ENCODE data around the gene DLG2.
"Not testable (repeated sequence)": the region's sequence is repeated elsewhere in the genome, so short reads cannot be mapped to it uniquely, and the experiment has no call there.

DLG2 gene

DNA sequence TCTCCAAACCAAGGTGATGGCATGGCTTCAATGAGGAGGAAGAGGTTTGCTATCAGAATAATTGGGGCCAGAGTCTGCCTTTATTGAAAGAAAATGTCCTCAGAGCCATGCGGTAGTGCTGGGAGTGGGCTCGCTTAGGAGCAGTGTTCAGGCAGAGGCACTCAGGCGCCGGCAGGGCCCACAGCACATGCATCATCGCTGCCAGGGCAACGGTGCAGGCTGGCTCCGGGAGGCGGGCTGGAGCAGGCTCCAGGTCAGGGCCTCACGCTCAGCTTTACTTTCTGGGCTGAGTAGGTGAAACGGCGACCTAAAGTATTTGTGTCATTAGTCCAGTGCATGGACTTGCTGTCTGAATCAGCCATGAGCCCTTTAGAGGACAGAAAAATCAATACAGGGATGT is 2171.1 kb downstream of the DLG2 start:
- DNase-seq = no peak

DNA sequence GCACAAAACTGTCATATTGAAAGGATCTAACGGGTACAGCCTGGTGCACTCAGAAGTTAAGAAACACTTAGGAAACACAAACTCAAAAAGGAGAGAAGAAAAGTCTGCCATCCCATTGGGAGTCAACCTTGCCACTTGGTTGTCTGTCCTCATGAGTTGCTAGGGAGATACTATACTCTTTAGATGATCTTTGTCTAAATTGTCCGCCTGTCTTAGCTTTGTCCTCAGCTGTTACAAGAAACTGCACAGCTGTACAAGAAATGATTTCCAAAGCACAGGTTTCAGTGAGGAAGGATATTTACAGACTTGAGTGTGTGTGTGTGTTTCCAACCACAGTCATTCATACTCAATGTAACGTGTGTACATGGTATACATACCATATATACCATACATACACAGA is 2171.8 kb downstream of the DLG2 start:
- DNase-seq = no peak

DNA sequence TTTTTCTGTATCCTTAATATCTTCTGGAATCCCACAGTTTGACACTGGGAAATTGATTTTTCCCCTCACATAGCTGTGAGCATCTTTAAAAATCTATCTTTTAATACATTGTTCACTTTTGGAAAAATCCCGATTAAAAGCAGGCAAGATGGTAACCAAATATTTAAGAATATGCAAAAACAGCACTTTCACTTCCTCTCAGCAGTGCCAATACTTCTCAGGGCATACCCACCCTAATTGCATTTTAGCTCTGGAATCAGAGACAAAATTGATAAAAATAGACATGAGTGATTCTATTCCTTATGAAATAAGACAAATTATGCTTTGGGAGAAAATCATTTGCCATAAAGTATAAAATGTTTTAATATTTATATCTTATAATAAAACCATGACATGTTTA is 2172.5 kb downstream of the DLG2 start:
- DNase-seq = no peak

DNA sequence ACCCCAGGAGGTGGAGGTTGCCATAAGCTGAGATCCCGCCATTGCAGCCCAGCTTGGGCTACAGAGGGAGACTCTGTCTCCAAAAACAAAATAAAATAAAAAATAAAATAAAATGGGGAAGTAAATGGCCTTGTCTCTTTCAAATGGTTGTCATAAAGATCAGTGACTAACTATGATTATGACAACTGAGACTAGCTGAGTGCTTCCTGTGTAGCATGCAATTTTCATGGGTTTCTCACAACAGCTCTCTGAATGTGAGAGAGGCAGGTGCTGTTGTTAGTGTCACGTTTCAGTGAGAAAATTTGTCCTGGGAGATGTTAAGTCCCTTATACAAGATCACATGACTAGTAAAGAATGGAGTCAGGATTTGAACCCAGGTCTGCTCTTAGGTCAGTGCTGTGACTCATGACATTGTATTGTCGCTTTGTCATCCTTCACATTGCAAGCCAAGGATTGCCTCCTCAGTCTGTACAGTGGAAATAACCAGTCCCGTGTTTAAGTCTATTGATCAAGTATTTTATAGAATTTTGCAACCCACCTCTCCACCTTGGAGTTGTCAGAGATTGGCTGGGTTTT is 2177.7 kb downstream of the DLG2 start:
- DNase-seq = no peak

DNA sequence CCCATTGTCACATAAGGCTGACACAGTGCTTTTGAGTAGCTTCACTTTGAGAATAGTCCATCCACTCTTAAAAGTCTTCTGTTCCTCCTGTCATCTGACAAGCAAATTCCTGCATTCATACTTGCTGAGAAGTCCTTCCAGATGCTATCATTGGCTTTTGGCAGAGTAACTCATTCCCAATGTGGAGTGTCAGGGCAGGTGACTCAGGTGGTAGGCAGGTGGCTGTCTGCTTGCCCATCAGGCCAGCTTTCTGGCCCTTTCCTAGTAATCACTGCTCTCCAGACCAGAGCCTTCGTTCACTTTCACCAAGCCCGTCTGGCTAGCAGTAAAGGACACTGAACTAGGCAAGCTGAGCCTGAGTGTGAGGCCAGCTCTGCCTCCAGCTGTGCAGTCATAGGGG is 2178.5 kb downstream of the DLG2 start:
- no peak for DNase-seq

DNA sequence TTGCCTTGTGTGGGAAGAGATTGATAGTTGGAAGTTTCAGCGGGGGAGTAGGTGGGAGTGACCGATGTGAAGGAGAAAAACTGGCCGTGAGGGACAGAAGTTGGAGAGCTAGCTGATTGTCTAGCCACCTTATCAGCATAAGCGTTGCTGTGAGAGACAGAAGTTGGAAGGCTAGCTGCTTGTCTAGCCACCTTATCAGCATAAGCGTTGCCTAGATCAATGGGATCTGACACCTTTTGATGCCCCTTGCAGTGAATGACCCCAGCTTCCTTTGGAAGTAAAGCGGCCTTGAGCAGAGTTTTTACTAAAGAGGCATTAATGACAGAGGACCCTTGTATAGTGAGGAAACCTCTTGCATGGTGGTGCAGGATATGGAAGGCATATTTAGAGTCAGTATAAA is 2183.3 kb downstream of the DLG2 start:
- DNase-seq = not testable (repeated sequence)

DNA sequence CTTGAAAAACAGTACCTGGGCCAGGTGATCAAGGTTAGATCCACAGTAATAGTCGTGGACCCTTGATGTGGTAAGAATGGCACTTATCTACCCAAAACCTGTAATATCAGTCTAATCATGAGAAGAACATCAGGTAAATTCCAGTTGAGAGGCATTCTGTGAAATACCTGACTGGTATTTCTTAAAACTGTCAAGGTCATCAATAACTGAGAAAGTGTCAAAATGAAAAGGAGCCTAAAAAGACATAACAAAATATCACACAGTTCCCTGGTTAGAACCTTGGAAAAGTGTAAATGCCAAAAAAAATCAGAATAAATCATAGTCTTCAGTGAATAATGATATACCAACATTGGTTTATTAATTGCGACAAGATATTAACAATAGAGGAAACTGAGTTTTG is 2185.5 kb downstream of the DLG2 start:
- no peak for DNase-seq

DNA sequence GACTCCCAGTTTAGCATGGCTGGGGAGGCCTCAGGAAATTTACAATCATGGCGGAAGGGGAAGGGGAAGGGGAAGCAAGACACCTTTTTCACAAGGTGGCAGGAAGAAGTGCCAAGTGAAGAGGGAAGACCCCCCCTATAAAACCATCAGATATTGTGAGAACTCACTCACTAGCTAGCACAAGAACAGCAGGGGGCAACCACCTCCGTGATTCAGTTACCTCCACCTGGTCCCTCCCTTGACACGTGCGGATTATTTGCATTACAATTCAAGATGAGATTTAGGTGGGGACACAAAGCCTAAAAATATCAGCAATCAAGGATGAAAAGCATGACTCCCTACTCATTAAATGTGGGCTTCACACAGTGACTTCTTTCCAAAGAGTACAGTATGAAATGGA is 2186.0 kb downstream of the DLG2 start:
- DNase-seq = no peak

DNA sequence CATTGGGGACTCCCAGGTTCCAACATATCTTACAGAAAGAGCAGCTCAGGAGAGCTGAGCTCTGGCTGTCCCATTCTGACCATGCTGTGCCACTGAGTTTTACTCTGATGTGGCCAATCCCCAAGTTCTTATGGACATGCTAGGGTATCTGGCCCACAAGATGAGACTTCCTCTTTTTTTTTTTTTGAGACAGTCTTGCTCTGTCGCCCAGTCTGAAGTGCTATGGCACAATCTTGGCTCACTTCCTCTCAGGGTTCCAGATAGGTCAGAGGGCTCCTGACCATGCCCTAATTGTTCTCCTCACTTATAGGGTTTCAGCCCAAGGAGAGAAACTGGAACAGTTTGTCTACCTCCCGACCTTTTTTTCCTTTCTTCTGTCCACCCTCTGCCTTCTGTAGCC is 2188.7 kb downstream of the DLG2 start:
- DNase-seq = no peak

DNA sequence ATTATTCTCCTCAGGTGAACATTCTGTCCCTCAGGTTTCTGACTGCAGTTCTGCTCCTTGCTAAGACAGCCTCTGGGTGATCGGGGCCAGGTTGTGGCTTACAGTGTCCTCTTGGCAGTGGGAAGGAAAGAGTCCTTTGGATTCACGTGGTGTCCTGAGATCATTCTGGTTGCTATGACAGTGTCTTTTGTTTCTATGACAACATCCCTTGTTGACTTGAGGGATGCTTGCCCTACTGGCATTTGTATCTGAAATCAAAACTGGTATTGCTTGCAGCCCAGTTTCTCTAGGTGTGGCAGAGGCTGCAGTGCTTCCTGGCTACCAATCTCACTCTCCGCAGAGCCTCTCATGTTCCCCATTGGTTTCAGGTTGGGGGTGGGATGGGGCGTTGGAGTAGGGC is 2189.2 kb downstream of the DLG2 start:
- no peak for DNase-seq

DNA sequence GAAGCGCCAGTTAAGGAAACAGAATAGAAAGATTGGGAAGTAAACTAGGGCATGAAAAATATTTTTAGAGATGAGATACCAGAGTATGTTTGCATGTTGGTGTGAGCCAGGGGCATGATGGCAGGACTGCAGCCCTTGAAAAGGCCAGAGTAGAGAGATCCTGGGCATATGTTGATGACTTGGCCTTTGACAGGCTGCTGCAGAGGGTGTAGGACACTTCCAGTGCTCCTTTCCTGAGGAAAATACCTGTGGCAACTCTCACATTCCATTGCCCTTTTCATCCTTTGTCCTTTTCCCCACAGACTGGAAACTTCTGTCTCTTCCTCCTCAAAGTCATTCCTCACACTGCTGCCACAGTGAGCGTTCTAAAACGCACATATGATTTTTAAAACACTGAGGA is 2190.3 kb downstream of the DLG2 start:
- DNase-seq = no peak

DNA sequence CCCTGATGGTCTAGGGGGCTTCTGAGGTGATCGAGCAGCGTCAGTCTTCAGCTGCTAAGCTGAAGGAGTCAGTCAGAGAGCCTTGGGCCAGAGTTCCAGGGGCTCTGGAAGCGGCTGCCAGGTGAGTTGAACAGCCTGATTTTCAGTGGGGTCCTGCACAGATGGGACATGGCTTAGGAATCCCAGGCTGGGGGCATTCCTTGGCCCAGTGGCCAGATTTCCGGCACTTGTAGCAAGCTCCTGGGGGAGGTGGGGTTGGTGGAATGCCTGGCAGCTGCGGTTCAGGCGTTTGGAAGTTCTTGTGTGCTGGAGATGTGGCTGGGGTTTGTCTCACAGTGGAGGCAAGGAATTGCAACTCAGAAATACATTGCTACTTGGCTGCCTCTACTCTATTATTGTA is 2192.3 kb downstream of the DLG2 start:
- not testable (repeated sequence) for DNase-seq

DNA sequence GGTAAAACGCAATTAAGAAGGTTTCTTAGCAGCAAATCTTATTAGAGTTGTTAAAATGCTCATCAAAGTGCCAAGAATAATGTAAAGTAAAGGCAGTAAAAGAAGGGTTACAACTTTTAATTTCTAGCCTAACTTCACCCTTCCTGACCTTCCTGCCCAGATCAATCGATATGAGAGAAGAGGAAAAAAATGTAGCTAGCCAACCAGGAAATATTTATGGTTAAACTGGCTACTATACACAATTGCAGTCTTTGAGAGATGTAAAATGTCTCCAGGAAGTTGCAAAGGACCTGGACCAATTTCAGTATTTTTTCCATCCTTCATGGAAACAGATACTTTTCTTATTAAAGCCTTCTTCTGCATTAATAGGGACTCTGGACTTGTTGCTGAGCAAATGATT is 2199.2 kb downstream of the DLG2 start:
- no peak for DNase-seq

DNA sequence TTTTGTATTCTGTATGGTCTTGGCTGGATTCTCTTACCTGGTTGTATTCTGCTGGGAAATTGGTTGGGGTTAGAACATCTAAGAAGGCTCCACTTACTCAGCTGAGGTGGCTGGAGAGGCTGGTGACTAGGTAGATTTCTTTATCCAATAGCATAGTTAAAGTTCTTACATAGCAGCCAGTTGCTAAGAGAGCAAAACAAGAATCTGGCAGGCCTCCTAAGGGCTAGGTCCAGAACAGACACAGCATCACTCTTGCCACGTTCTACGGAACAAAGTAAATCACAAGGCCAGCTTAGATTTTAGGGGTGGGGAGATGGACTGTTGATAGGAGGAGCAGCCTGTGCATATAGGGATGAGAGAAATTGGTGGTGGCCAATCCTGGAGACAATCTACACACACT is 2199.6 kb downstream of the DLG2 start:
- DNase-seq = no peak

DNA sequence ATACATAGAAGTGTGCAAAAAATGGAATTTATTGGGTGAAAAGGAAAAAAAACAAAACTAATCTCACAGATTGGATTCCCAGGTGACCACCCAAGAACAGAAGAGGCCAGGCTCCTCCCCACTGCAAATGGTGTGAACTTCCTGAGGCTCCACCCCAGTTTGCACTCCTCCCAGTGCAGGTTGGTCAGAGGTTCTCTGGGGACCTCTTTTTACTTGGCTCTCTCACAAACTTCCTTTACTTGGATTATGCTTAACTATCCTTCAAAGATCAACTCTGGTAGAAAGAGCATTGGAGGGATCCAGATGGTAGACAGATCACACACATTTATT is 2202.0 kb downstream of the DLG2 start:
- DNase-seq = no peak

DNA sequence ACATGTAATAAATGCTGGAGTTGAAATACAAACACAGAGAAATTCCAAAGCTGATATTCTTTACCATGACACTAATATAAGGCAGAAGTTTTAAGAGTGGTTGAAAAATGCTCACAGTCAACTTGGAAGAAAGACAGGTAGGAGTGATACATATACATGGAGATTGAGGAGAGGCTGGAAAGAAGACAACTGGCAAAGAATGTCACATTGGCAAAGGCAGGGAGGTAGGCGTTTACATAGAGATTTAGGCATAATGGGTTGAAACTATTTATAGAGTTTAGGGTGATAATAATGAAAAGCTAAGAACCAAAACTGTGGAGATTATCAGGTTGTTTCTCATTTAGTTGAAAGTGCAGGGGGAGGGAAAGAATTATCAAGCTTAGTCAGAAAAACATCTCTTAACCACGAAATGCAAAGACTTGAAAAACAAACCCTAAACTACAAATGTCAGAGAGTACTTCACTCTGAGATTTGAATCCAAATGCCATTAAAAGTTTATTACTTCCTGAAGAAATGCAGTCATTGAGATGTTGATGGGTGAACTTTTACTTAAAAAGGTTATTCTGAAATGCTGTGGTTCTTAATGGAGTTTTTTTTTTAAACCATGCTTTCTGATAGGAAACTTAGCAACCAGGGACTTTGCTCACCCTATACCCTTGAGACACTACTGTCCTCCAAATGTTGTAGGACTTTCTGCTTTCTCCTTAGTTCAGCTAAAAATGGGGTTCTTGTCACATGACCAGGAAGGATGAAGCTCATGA is 2202.6 kb downstream of the DLG2 start:
- DNase-seq = no peak

DNA sequence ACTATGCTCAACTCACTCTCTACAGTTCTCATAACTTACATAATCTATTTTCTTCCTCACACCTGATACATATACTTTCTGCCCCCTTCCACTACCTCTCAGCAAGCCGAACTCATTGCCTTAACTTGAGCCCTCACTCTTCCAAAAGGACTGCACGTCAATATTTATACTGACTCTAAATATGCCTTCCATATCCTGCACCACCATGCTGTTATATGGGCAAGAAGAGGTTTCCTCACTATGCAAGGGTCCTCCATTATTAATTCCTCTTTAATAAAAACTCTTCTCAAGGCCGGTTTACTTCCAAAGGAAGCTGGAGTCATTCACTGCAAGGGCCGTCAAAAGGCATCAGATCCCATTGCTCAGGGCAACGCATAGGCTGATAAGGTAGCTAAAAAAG is 2204.5 kb downstream of the DLG2 start:
- DNase-seq = not testable (repeated sequence)

DNA sequence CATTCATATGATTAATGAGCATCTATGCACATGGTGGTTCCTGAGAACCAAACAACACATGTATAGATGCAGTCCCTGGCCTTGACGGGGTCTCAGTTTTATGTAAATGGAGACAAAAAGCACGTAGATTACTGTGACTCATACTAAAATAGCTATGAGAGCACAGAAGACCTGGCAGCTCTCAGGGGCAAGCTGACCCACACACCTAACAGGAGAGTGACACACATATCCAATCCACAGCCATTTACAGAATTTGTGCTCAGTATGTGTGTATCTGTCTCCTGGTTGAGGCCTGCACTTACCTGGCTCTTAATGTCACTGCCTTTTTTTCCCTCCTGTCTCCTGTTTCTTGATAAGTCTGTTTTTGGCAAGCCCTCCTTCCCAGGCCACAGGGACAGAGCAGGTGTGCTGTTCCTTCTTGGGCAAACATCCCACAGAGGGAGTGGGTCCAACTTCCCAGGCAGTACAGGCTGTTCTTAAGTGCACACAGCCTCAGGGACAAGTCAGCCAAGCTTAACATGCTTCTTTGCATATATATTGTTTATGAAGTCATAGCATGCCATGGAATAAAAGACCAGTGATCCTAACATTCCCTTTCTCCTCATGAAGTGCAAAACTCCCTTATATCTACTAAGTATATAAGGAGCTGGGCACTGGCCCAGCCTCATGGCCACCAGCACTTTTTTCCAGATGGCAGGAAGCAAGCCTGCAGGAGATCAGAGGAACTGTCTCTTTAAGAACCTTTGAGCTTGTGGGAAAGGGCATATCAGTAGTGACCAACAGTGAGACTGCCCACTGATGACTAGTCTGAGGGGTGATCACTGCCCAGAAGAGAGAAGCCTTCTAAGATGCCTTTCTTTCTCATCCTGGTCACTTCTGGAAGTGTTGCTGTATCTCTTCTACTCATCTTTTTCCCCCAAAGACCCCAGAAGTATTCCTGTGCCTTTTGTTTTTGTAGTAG is 2216.3 kb downstream of the DLG2 start:
- DNase-seq = no peak

DNA sequence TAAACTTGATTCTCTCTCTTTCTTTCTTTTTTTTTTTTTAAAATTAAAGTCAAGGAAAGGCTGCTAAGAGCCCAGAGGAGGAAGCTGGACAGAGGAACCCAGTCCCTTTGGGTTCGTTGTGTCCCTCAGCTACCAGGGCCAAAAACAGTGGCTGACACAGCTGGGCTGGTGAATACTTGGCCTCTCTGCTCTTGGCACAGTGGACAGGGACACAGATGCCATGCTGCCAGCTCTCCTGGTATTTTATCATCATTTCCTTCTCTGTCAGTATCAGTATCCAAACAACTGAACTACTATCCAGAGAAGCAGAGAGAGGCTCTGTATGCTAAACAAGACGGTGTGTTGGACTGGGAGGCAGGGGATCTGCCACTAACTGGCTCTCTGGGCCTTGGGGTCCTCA is 2217.3 kb downstream of the DLG2 start:
- no peak for DNase-seq

DNA sequence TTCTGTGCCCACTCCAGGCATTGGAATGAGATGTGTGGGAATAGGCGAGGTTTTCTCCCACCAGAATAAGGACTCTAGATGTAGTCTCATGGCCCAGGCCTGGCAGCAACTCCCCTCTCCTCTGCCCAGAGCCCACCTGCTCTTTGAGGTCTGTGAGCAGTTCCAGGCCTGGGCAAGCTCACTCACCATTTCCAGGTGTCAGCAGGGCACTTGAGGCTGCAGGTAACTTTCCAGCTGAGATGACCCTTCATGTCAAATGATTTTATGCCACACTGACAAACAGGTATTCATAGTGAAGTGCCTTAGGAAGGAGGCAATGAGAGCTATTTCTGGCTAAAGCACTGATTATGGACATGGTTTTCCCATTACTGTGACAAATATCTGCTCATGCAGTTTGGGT is 2217.7 kb downstream of the DLG2 start:
- no peak for DNase-seq

DNA sequence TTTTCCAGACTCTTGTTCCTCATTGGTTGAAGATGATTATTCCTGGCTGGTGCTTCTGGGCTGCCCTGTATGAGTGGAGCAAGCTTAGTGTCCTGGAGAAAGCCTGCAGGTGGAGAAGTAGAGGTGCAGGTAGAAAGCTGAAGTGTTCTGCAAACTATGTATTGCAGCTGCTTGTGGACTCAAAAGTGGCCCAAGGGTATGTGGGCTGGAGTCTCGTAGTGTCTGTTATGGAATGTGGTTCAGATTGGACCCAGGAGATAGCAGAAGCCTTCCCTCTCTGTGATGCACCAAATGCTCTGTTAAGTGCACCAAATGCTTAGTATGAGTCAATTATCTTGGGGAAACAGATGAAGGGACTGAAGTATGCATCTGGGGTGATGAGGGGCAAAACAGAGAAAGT is 2218.2 kb downstream of the DLG2 start:
- no peak for DNase-seq

Data from CD4-positive, alpha-beta T cell treated with Interferon alpha-2 for 1 hour (primary cell).